ENCODE results near the gene PRKCA. TPM values are rescaled to one million over a fixed set of nuclear protein-coding genes. Genes with fewer than 3 reads are reported as not detected.

PRKCA gene
- total and polyA plus RNA-seq, 10 of the 15 experiments (the other 5 are each of a cell fraction or from before 2014, with no cell fraction given) = 0.11 to 14.6 (median 0.72) TPM

- intact Hi-C loops (cut with micrococcal nuclease; ENCODE audit: unreplicated experiment) (no loop called here), in situ Hi-C loops (cut with MboI) (no loop called here)
- Histone ChIP-seq H3K4me1 (ENCODE audit: control insufficient read depth, insufficient read depth, low read length) (no peaks in the 10 kb centered on the region), H3K27me3 (replicated peaks in 1 of 2; ENCODE audit: control insufficient read depth in 2 of 2, insufficient read depth in 2 of 2, low read length in 1 of 2) (no peaks in the 10 kb centered on the region), H4K20me1 (ENCODE audit: control insufficient read depth, insufficient read depth) (no peaks in the 10 kb centered on the region), H3K9ac (ENCODE audit: control insufficient read depth, insufficient read depth, low read length) (no peak overlapping the region), H3K27ac (ENCODE audit: control insufficient read depth, insufficient read depth) (no peak overlapping the region), H3K79me2 (ENCODE audit: control insufficient read depth, insufficient read depth, low read length) (no peaks in the 10 kb centered on the region), H2AFZ (ENCODE audit: control insufficient read depth, low read depth, low read length) (no peak overlapping the region), H3K9me3 (replicated peaks; ENCODE audit: control insufficient read depth, insufficient read depth, low read length) (no peaks in the 10 kb centered on the region), H3K4me3 (no peak overlapping the region), H3K36me3 (ENCODE audit: control insufficient read depth in 2 of 2, insufficient read depth in 2 of 2, low read length in 1 of 2) (no peaks in the 10 kb centered on the region), H3K4me2 (ENCODE audit: control insufficient read depth, insufficient read depth) (no peak overlapping the region)
- ATAC-seq = no peak
- no peak for FAIRE-seq
- RAD21 ChIA-PET (ENCODE audit: unreplicated experiment) = no interaction called here
- SMC1A ChIA-PET (ENCODE audit: uncharacterized antibody, unreplicated experiment) = no interaction called here
- 27% methylated on average over 19 of the region's 19 CpGs for WGBS (ENCODE audit: insufficient coverage, insufficient replicate concordance, low lambda C conversion rate, missing lambda C conversion rate)
- DNase-seq (ENCODE audit: low read depth, low spot score) = no peak
- no peak for TF ChIP-seq SREBF2 (IDR thresholded peaks at IDR 0.05; ENCODE audit: low read length)
- TF ChIP-seq ZNF622 (IDR thresholded peaks at IDR 0.05) = no peak
- TF ChIP-seq SIX5 (IDR thresholded peaks at IDR 0.05; ENCODE audit: low read depth, low read length, severe bottlenecking) = no peak
- no peak for TF ChIP-seq PAX8 (IDR thresholded peaks at IDR 0.05)
- TF ChIP-seq STAT3 (IDR thresholded peaks at IDR 0.05; ENCODE audit: low read depth, low read length) = no peak
- no peak for TF ChIP-seq ELK1 (IDR thresholded peaks at IDR 0.05; ENCODE audit: low read depth, low read length)
- TF ChIP-seq CHD1 (IDR thresholded peaks at IDR 0.05; ENCODE audit: low read depth, low read length) = no peak
- TF ChIP-seq, protein P1, sequence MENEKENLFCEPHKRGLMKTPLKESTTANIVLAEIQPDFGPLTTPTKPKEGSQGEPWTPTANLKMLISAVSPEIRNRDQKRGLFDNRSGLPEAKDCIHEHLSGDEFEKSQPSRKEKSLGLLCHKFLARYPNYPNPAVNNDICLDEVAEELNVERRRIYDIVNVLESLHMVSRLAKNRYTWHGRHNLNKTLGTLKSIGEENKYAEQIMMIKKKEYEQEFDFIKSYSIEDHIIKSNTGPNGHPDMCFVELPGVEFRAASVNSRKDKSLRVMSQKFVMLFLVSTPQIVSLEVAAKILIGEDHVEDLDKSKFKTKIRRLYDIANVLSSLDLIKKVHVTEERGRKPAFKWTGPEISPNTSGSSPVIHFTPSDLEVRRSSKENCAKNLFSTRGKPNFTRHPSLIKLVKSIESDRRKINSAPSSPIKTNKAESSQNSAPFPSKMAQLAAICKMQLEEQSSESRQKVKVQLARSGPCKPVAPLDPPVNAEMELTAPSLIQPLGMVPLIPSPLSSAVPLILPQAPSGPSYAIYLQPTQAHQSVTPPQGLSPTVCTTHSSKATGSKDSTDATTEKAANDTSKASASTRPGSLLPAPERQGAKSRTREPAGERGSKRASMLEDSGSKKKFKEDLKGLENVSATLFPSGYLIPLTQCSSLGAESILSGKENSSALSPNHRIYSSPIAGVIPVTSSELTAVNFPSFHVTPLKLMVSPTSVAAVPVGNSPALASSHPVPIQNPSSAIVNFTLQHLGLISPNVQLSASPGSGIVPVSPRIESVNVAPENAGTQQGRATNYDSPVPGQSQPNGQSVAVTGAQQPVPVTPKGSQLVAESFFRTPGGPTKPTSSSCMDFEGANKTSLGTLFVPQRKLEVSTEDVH (IDR thresholded peaks at IDR 0.05; ENCODE audit: low read depth, partially characterized antibody) = no peak
- TF ChIP-seq, protein P2, sequence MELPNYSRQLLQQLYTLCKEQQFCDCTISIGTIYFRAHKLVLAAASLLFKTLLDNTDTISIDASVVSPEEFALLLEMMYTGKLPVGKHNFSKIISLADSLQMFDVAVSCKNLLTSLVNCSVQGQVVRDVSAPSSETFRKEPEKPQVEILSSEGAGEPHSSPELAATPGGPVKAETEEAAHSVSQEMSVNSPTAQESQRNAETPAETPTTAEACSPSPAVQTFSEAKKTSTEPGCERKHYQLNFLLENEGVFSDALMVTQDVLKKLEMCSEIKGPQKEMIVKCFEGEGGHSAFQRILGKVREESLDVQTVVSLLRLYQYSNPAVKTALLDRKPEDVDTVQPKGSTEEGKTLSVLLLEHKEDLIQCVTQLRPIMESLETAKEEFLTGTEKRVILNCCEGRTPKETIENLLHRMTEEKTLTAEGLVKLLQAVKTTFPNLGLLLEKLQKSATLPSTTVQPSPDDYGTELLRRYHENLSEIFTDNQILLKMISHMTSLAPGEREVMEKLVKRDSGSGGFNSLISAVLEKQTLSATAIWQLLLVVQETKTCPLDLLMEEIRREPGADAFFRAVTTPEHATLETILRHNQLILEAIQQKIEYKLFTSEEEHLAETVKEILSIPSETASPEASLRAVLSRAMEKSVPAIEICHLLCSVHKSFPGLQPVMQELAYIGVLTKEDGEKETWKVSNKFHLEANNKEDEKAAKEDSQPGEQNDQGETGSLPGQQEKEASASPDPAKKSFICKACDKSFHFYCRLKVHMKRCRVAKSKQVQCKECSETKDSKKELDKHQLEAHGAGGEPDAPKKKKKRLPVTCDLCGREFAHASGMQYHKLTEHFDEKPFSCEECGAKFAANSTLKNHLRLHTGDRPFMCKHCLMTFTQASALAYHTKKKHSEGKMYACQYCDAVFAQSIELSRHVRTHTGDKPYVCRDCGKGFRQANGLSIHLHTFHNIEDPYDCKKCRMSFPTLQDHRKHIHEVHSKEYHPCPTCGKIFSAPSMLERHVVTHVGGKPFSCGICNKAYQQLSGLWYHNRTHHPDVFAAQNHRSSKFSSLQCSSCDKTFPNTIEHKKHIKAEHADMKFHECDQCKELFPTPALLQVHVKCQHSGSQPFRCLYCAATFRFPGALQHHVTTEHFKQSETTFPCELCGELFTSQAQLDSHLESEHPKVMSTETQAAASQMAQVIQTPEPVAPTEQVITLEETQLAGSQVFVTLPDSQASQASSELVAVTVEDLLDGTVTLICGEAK (IDR thresholded peaks at IDR 0.05; ENCODE audit: borderline replicate concordance) = no peak
- TF ChIP-seq JUND (IDR thresholded peaks at IDR 0.05; ENCODE audit: low read depth, low read length) = no peak
- no peak for TF ChIP-seq POLR2A (IDR thresholded peaks at IDR 0.05; ENCODE audit: low read depth, low read length)
- no peak for TF ChIP-seq KDM1A (IDR thresholded peaks at IDR 0.05; ENCODE audit: borderline replicate concordance)
- TF ChIP-seq, protein P3, sequence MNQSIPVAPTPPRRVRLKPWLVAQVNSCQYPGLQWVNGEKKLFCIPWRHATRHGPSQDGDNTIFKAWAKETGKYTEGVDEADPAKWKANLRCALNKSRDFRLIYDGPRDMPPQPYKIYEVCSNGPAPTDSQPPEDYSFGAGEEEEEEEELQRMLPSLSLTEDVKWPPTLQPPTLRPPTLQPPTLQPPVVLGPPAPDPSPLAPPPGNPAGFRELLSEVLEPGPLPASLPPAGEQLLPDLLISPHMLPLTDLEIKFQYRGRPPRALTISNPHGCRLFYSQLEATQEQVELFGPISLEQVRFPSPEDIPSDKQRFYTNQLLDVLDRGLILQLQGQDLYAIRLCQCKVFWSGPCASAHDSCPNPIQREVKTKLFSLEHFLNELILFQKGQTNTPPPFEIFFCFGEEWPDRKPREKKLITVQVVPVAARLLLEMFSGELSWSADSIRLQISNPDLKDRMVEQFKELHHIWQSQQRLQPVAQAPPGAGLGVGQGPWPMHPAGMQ (IDR thresholded peaks at IDR 0.05; ENCODE audit: borderline replicate concordance) = no peak
- no peak for TF ChIP-seq ESRRA (IDR thresholded peaks at IDR 0.05; ENCODE audit: low read length)
- no TSS peak for BruUV-seq (replicated peaks)
- POLR2A ChIA-PET = no interaction called here
- CTCF ChIA-PET = interaction anchor here (0.9 kb wide), 1 partner anchor 48 kb away, joined by 3 read pairs; no protein-coding TSS in a partner anchor
Observed at GRCh38 chr17:66803474-66803951, 501.1 kb downstream of the PRKCA start.

All from GM12878 (cell line).